GM23248 (cell line): ENCODE data around the gene HNF4A. TPM values are rescaled to one million over a fixed set of nuclear protein-coding genes. Genes with fewer than 3 reads are reported as not detected.

Experiments
- DNase-seq: peaks from one replicate; pipeline ENCODE4 v3.0.0-alpha.2; 2015
- H2AFZ ChIP-seq: fragments of 200-600 bp; sonication (generic); 2 replicates; pipeline ENCODE4 v1.6.1; 2016; ENCODE audit warnings: antibody characterized with exemption
- H3F3A ChIP-seq: fragments of 200-600 bp; sonication (generic); 2 replicates; pipeline ENCODE4 v1.6.1; 2016; ENCODE audit warnings: mild to moderate bottlenecking, antibody characterized with exemption, mixed run types; ENCODE audit not compliant: insufficient read depth
- H3K27ac ChIP-seq: fragments of 200-600 bp; sonication (generic); 2 replicates; pipeline ENCODE4 v1.5.1; 2016; ENCODE audit warnings: mild to moderate bottlenecking
- H3K27me3 ChIP-seq: fragments of 200-600 bp; sonication (generic); replicated peaks from 2 replicates; pipeline ENCODE4 v1.6.1; 2016; ENCODE audit warnings: mild to moderate bottlenecking; ENCODE audit not compliant: insufficient read depth
- H3K36me3 ChIP-seq: fragments of 200-600 bp; sonication (generic); 2 replicates; pipeline ENCODE4 v1.6.1; 2016; ENCODE audit warnings: low read depth, mild to moderate bottlenecking
- H3K4me1 ChIP-seq: fragments of 200-600 bp; sonication (generic); 2 replicates; pipeline ENCODE4 v1.6.1; 2016; ENCODE audit warnings: mild to moderate bottlenecking; ENCODE audit not compliant: insufficient read depth
- H3K4me2 ChIP-seq: fragments of 200-600 bp; sonication (generic); one replicate; pipeline ENCODE4 v1.6.1; 2016; ENCODE audit warnings: mild to moderate bottlenecking; ENCODE audit not compliant: unreplicated experiment
- H3K4me3 ChIP-seq: fragments of 200-600 bp; sonication (generic); 2 replicates; pipeline ENCODE4 v1.5.1; 2016; ENCODE audit warnings: mild to moderate bottlenecking
- H3K79me2 ChIP-seq: fragments of 200-600 bp; sonication (generic); 2 replicates; pipeline ENCODE4 v1.6.1; 2016; ENCODE audit warnings: mild to moderate bottlenecking; ENCODE audit not compliant: insufficient read depth
- H3K9ac ChIP-seq: fragments of 200-600 bp; sonication (generic); 2 replicates; pipeline ENCODE4 v1.6.1; 2016; ENCODE audit warnings: mild to moderate bottlenecking
- H3K9me2 ChIP-seq: fragments of 200-600 bp; sonication (generic); 2 replicates; pipeline ENCODE4 v1.6.1; 2016; ENCODE audit warnings: mixed run types, mild to moderate bottlenecking, moderate library complexity; ENCODE audit not compliant: insufficient read depth
- H3K9me3 ChIP-seq: fragments of 200-600 bp; sonication (generic); one replicate; pipeline ENCODE4 v1.6.1; 2017; ENCODE audit warnings: low read depth
- H4K20me1 ChIP-seq: fragments of 200-600 bp; sonication (generic); 2 replicates; pipeline ENCODE4 v1.6.0; 2016; ENCODE audit not compliant: insufficient read depth
- EZH2 ChIP-seq: fragments of 200-600 bp; sonication (generic); IDR thresholded peaks from 2 replicates; pipeline ENCODE4 v1.6.1; 2018; ENCODE audit warnings: antibody characterized with exemption, mild to moderate bottlenecking; ENCODE audit not compliant: insufficient read depth, poor library complexity, severe bottlenecking
- EZH2phosphoT487 ChIP-seq: fragments of 200-600 bp; sonication (generic); IDR thresholded peaks from 2 replicates; pipeline ENCODE4 v1.6.1; 2018; ENCODE audit warnings: antibody characterized with exemption, moderate library complexity, mild to moderate bottlenecking, low read depth; ENCODE audit not compliant: insufficient read depth
- WGBS, 2 experiments: methylation state at CpG; one replicate each; pipeline ENCODE4 v1.1.6; 2015 to 2017; ENCODE audit warnings: low lambda C conversion rate in 2 of 2, low coverage in 1 of 2; ENCODE audit errors: missing lambda C conversion rate in 2 of 2; 5-methylcytosine and 5-hydroxymethylcytosine counted together
- in situ Hi-C: fragments of 300-500 bp; cut with MboI; formaldehyde crosslinking; loops from 2 replicates; pipeline ENCODE4 v1.15.0; 2020
- polyA plus RNA-seq: library from polyadenylated mRNA; unstranded; fragments of >200 nt; fragmentation: Nextera tagmentation; extraction: Ambion mirVana; gene quantifications from 2 replicates; pipeline ENCODE4 v1.2.1, GENCODE V29; 2016
- total RNA-seq: library from RNA; depleted of rRNA; stranded (reverse); fragments of >200 nt; shearing (Covaris generic); gene quantifications from 2 replicates; pipeline ENCODE4 v1.2.3, GENCODE V29; 2014

The HNF4A gene
- total and polyA plus RNA-seq, 2 experiments from 2014 or later: not detected

GRCh38 chr20:44389871-44390270 is 34.4 kb downstream of the HNF4A start:
- no peak overlapping the region for H3K27ac ChIP-seq
- H3F3A ChIP-seq: no peaks in the 10 kb centered on the region
- H3K79me2 ChIP-seq: no peaks in the 10 kb centered on the region
- no peak overlapping the region for H3K9ac ChIP-seq
- TF ChIP-seq EZH2phosphoT487: no peak
- no peak for TF ChIP-seq EZH2
- H3K4me1 ChIP-seq: no peaks in the 10 kb centered on the region; the same call in 1 of the 2 replicates
- in situ Hi-C loops: loop anchor here (5.0 to 10.0 kb wide), 3 partner anchors 72 to 235 kb away; no protein-coding TSS in a partner anchor
- no peak overlapping the region for H3K4me2 ChIP-seq
- H3K4me3 ChIP-seq: no peak overlapping the region
- no peak overlapping the region for H2AFZ ChIP-seq
- WGBS, 2 experiments: 59 to 70% methylated on average over 6 of the region's 6 CpGs
- H3K9me3 ChIP-seq: no peaks in the 10 kb centered on the region
- no peaks in the 10 kb centered on the region for H4K20me1 ChIP-seq
- no peaks in the 10 kb centered on the region for H3K36me3 ChIP-seq
- H3K27me3 ChIP-seq: peaks cover 18% of the 10 kb centered on the region
- no peak for DNase-seq
- no peaks in the 10 kb centered on the region for H3K9me2 ChIP-seq

- Histone ChIP-seq H3F3A (no peaks in the 10 kb centered on the region), H3K9me2 (no peaks in the 10 kb centered on the region), H3K9me3 (no peaks in the 10 kb centered on the region), H3K4me1 (no peaks in the 10 kb centered on the region; the same call in 1 of the 2 replicates), H4K20me1 (no peaks in the 10 kb centered on the region), H3K79me2 (no peaks in the 10 kb centered on the region), H3K9ac (no peak overlapping the region), H3K27ac (no peak overlapping the region), H3K27me3 (peaks cover 21% of the 10 kb centered on the region), H3K4me3 (no peak overlapping the region), H3K4me2 (no peak overlapping the region), H3K36me3 (no peaks in the 10 kb centered on the region), H2AFZ (no peak overlapping the region)
- no peak for DNase-seq
- in situ Hi-C loops: loop anchor here (5.0 to 10.0 kb wide), 2 partner anchors 72 to 215 kb away; no protein-coding TSS in a partner anchor
- no peak for TF ChIP-seq EZH2phosphoT487
- TF ChIP-seq EZH2: no peak
- 71 to 77% methylated on average over 5 of the region's 5 CpGs for WGBS, 2 experiments
These were observed 34.8 kb downstream of the HNF4A start for GRCh38 chr20:44390280-44390679.

GRCh38 chr20:44392088-44392775 is 36.7 kb downstream of the HNF4A start:
- no peak for TF ChIP-seq EZH2
- no peak for TF ChIP-seq EZH2phosphoT487
- DNase-seq: no peak
- no peaks in the 10 kb centered on the region for H3K9me3 ChIP-seq
- no peaks in the 10 kb centered on the region for H3K9me2 ChIP-seq
- H3F3A ChIP-seq: 0 out of 2 replicates have a peak, but pooled peaks cover under 1% of the 10 kb centered on the region
- H3K27ac ChIP-seq: no peak overlapping the region
- 72 to 77% methylated on average over 8 of the region's 8 CpGs for WGBS, 2 experiments
- no peak overlapping the region for H3K4me2 ChIP-seq
- H4K20me1 ChIP-seq: no peaks in the 10 kb centered on the region
- H3K4me3 ChIP-seq: no peak overlapping the region
- no peaks in the 10 kb centered on the region for H3K36me3 ChIP-seq
- H3K27me3 ChIP-seq: peaks cover 21% of the 10 kb centered on the region
- H3K79me2 ChIP-seq: no peaks in the 10 kb centered on the region
- H3K4me1 ChIP-seq: no peaks in the 10 kb centered on the region; the same call in 1 of the 2 replicates
- H3K9ac ChIP-seq: no peak overlapping the region
- H2AFZ ChIP-seq: no peak overlapping the region
- in situ Hi-C loops: loop anchor here (5.0 to 10.0 kb wide), 2 partner anchors 70 to 213 kb away; no protein-coding TSS in a partner anchor

GRCh38 chr20:44392776-44393607 is 37.5 kb downstream of the HNF4A start:
- H3K27me3 ChIP-seq: peaks cover 21% of the 10 kb centered on the region
- no peaks in the 10 kb centered on the region for H3K9me3 ChIP-seq
- no peak overlapping the region for H3K9ac ChIP-seq
- H2AFZ ChIP-seq: no peak overlapping the region
- in situ Hi-C loops: loop anchor here (5.0 to 10.0 kb wide), 2 partner anchors 69 to 212 kb away; no protein-coding TSS in a partner anchor
- no peaks in the 10 kb centered on the region for H3K9me2 ChIP-seq
- DNase-seq: no peak
- H3K79me2 ChIP-seq: no peaks in the 10 kb centered on the region
- WGBS, 2 experiments: 63 to 67% methylated on average over 5 of the region's 5 CpGs
- H3K36me3 ChIP-seq: no peaks in the 10 kb centered on the region
- no peak overlapping the region for H3K4me2 ChIP-seq
- no peak overlapping the region for H3K4me3 ChIP-seq
- H3K4me1 ChIP-seq: peaks cover 4% of the 10 kb centered on the region
- H3F3A ChIP-seq: peaks cover 8% of the 10 kb centered on the region
- TF ChIP-seq EZH2 (no peak), EZH2phosphoT487 (no peak)
- H3K27ac ChIP-seq: no peak overlapping the region
- H4K20me1 ChIP-seq: no peaks in the 10 kb centered on the region
